ENCODE data around the gene TRIP4. TPM values are rescaled to one million over a fixed set of nuclear protein-coding genes. Genes with fewer than 3 reads are reported as not detected.

The TRIP4 gene
- total and polyA plus RNA-seq, 2 of the 8 experiments (the other 6 are each of a cell fraction or from before 2014, with no cell fraction given) = 6.2 to 18.9 TPM

- no peak for TF ChIP-seq CBX5 (IDR thresholded peaks at IDR 0.05; ENCODE audit: low read depth, low read length)
- TF ChIP-seq MAX (IDR thresholded peaks at IDR 0.05) = no peak
These were observed 42.5 kb downstream of the TRIP4 start (continued) for GRCh38 chr15:64430000-64430735.
